MM.1S (cell line): Measurements from ENCODE around the gene XRN1.
"Not testable (repeated sequence)": the region's sequence is repeated elsewhere in the genome, so short reads cannot be mapped to it uniquely, and the experiment has no call there.

ENCODE experiments used
- DNase-seq: peaks from one replicate; pipeline ENCODE4 v3.0.0-alpha.2; 2015
- H2AFZ ChIP-seq: fragments of 300-600 bp; sonication (generic); 2 replicates; pipeline ENCODE4 v1.6.0; 2016; ENCODE audit warnings: antibody characterized with exemption, low read length
- H3F3A ChIP-seq: fragments of 300-600 bp; sonication (generic); 2 replicates; pipeline ENCODE4 v1.6.1; 2016; ENCODE audit warnings: mild to moderate bottlenecking, antibody characterized with exemption, low read length, moderate library complexity, mixed read lengths; ENCODE audit not compliant: insufficient read depth
- H3K27ac ChIP-seq: fragments of 300-600 bp; sonication (generic); 2 replicates; pipeline ENCODE4 v1.5.1; 2016; ENCODE audit warnings: mild to moderate bottlenecking, low read length
- H3K27me3 ChIP-seq: fragments of 300-600 bp; sonication (generic); replicated peaks from 2 replicates; pipeline ENCODE4 v1.6.0; 2016; ENCODE audit warnings: low read length; ENCODE audit not compliant: insufficient read depth
- H3K36me3 ChIP-seq: fragments of 300-600 bp; sonication (generic); replicated peaks from 2 replicates; pipeline ENCODE4 v1.6.1; 2016; ENCODE audit warnings: mild to moderate bottlenecking, low read length, mixed read lengths; ENCODE audit not compliant: insufficient read depth
- H3K4me1 ChIP-seq: fragments of 300-600 bp; sonication (generic); 2 replicates; pipeline ENCODE4 v1.6.1; 2016; ENCODE audit warnings: low read length, mixed read lengths
- H3K4me2 ChIP-seq: fragments of 300-600 bp; sonication (generic); 2 replicates; pipeline ENCODE4 v1.6.0; 2016; ENCODE audit warnings: low read depth, low read length
- H3K4me3 ChIP-seq: fragments of 300-600 bp; sonication (generic); 2 replicates; pipeline ENCODE4 v1.5.1; 2016; ENCODE audit warnings: low read length, mixed read lengths
- H3K79me2 ChIP-seq: fragments of 300-600 bp; sonication (generic); 2 replicates; pipeline ENCODE4 v1.6.1; 2016; ENCODE audit warnings: mixed run types, low read length, mixed read lengths
- H3K9ac ChIP-seq: fragments of 300-600 bp; sonication (generic); 2 replicates; pipeline ENCODE4 v1.6.1; 2016; ENCODE audit warnings: low read length, mixed read lengths
- H3K9me2 ChIP-seq: fragments of 300-600 bp; sonication (generic); replicated peaks from 2 replicates; pipeline ENCODE4 v1.6.1; 2016; ENCODE audit warnings: mild to moderate bottlenecking, low read length, mixed read lengths; ENCODE audit not compliant: insufficient read depth
- H3K9me3 ChIP-seq: fragments of 300-600 bp; sonication (generic); replicated peaks from 2 replicates; pipeline ENCODE4 v1.6.1; 2016; ENCODE audit warnings: mild to moderate bottlenecking, low read length, mixed read lengths; ENCODE audit not compliant: insufficient read depth
- H4K20me1 ChIP-seq: fragments of 300-600 bp; sonication (generic); 2 replicates; pipeline ENCODE4 v1.6.1; 2016; ENCODE audit warnings: mild to moderate bottlenecking, low read length, moderate library complexity, mixed read lengths; ENCODE audit not compliant: insufficient read depth
- EZH2 ChIP-seq: fragments of 300-600 bp; sonication (generic); optimal IDR thresholded peaks from 2 replicates; pipeline ENCODE3; 2017; ENCODE audit warnings: low read depth, mild to moderate bottlenecking, antibody characterized with exemption, low read length, mixed read lengths
- EZH2phosphoT487 ChIP-seq: fragments of 300-600 bp; sonication (generic); IDR thresholded peaks from 2 replicates; pipeline ENCODE4 v1.6.1; 2018; ENCODE audit warnings: antibody characterized with exemption, low read length
- TF ChIP-seq, protein P1 (sequence below): fragments of 300-600 bp; sonication (generic); IDR thresholded peaks from 2 replicates; pipeline ENCODE4 v1.5.1; 2016; ENCODE audit warnings: antibody characterized with exemption, low read length, mixed read lengths

Gene XRN1

DNA sequence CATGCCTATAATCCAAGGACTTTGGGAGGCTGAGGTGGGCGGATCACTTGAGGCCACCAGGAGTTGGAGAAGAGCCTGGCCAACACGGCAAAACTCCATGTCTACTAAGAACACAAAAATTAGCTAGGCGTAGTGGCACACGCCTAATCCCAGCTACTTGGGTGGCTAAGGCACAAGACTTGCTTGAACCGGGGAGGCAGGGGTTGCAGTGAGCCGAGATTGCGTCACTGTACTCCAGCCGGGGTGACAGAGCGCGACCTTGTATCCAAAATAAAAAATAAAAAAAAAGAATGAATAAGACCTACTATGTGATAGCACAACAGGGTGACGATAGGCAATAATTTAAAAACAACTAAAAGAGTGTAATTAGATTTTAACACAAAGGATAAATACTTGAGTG, 3.5 kb downstream of the XRN1 start:
- DNase-seq, result no peak
- peaks cover 28% of the 10 kb centered on the region for H3F3A ChIP-seq
- peaks cover 8% of the 10 kb centered on the region; the same call in 1 of the 2 replicates for H3K4me1 ChIP-seq
- H3K36me3 ChIP-seq, result no peaks in the 10 kb centered on the region
- H3K4me2 ChIP-seq, result no peak overlapping the region
- no peaks in the 10 kb centered on the region; the same call in 1 of the 2 replicates for H4K20me1 ChIP-seq
- H3K4me3 ChIP-seq, result no peak overlapping the region
- no peak overlapping the region for H2AFZ ChIP-seq
- no peak overlapping the region for H3K27ac ChIP-seq
- no peaks in the 10 kb centered on the region for H3K27me3 ChIP-seq
- no peak for TF ChIP-seq EZH2
- TF ChIP-seq EZH2phosphoT487, result no peak
- H3K9me3 ChIP-seq, result no peaks in the 10 kb centered on the region
- H3K79me2 ChIP-seq, result peaks cover 84% of the 10 kb centered on the region
- H3K9me2 ChIP-seq, result no peaks in the 10 kb centered on the region
- H3K9ac ChIP-seq, result no peak overlapping the region

DNA sequence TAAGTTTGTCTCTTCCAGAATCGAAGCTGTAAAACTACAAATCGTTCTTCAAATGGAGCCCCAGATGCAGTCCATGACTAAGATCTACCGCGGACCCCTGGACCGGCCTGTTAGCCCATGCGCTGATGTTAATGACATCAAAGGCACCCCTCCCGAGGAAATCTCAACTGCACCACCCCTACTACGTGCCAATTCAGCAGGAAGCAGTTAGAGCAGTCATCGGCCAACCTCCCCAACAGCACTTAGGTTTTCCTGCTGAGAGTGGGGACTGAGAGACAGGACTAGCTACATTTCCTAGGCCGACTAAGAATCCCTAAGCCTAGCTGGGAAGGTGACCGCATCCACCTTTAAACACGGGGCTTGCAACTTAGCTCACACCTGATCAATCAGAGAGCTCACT, 4.8 kb downstream of the XRN1 start:
- Histone ChIP-seq H3F3A (peaks cover 21% of the 10 kb centered on the region), H3K79me2 (peaks cover 95% of the 10 kb centered on the region)
- not testable (repeated sequence) for H3K9ac ChIP-seq, H4K20me1 ChIP-seq, H3K9me2 ChIP-seq, H3K36me3 ChIP-seq, H3K4me2 ChIP-seq, DNase-seq, H3K4me3 ChIP-seq, H3K9me3 ChIP-seq, H3K27me3 ChIP-seq, H3K27ac ChIP-seq, H3K4me1 ChIP-seq, H2AFZ ChIP-seq

DNA sequence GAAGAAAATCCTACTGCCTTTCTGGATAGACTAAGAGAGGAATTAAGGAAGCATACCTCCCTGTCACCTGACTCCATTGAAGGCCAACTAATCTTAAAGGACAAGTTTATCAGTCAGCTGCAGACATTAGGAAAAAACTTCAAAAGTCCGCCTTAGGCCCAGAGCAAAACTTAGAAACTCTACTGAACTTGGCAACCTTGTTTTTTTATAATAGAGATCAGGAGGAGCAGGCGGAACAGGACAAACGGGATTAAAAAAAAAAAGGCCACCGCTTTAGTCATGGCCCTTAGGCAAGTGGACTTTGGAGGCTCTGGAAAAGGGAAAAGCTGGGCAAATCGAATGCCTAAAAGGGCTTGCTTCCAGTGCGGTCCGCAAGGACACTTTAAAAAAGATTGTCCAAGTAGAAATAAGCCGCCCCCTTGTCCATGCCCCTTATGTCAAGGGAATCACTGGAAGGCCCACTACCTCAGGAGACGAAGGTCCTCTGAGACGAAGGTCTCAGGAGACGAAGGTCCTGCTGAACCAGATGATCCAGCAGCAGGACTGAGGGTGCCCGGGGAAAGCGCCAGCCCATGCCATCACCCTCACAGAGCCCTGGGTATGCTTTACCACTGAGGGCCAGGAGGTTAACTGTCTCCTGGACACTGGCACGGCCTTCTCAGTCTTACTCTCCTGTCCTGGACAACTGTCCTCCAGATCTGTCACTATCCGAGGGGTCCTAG, 8.2 kb downstream of the XRN1 start:
- not testable (repeated sequence) for H3F3A ChIP-seq, H3K27me3 ChIP-seq, H3K4me1 ChIP-seq, H3K9me3 ChIP-seq, H3K9ac ChIP-seq, H3K9me2 ChIP-seq, H3K27ac ChIP-seq, H3K4me3 ChIP-seq, H2AFZ ChIP-seq, DNase-seq, H3K36me3 ChIP-seq, H3K4me2 ChIP-seq
- Histone ChIP-seq H4K20me1 (peaks cover 10% of the 10 kb centered on the region; the same call in 1 of the 2 replicates), H3K79me2 (peaks cover 96% of the 10 kb centered on the region)

DNA sequence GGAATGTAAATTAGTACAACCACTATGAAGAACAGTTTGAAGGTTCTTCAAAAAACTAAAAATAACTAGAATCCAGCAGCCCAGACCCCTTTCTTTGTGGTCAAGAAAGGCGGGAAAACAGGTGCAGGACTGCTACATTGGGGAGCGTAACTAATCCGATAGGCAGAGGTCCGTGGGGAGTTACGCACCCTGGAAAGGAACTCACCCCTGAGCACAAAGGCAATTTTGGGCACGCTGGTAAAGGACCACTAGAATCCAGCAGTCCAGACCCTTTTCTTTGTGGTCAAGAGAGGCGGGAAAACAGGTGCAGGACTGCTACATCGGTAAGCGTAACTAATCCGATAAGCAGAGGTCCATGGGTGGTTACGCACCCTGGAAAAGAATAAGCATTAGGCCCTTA, 9.7 kb downstream of the XRN1 start:
- H3K9ac ChIP-seq, H3K4me2 ChIP-seq, H3K9me3 ChIP-seq, DNase-seq, H2AFZ ChIP-seq, H3K9me2 ChIP-seq, H3K27me3 ChIP-seq, H3F3A ChIP-seq, H3K36me3 ChIP-seq, H3K4me3 ChIP-seq, H3K27ac ChIP-seq, H3K4me1 ChIP-seq: not testable (repeated sequence)
- H4K20me1 ChIP-seq, result peaks cover 10% of the 10 kb centered on the region; the same call in 1 of the 2 replicates
- H3K79me2 ChIP-seq, result peaks cover 95% of the 10 kb centered on the region

DNA sequence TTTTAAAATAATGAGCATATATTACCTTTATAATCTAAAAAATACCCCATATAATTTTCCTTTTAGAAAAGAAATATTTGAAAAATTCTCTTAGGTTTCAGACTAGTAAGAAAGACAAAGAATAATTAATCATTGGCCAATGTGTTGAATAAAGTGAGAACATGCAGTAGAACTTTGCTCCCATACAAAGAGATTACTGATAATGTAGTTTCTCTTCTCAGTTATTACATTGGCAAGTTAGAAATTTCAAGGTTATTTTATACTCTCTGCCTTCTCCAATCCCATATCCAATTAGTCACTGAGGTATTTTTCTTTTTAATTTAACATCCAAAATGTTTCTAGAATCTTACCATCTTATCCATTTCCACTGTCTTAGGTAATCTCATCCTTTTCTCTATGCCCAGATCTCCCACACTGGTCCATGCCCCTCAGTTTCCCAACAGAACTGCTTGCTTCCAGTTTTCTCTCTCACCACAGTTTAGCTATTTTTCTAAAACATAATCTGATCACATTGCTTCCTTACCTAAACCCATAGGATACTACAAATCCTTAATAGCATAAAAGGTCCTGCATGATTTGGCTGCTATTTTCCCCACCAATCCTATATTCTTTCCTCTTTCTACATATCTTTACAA, 10.8 kb downstream of the XRN1 start:
- Histone ChIP-seq H3K27ac (no peak overlapping the region), H3K79me2 (peaks cover 95% of the 10 kb centered on the region), H4K20me1 (peaks cover 10% of the 10 kb centered on the region; the same call in 1 of the 2 replicates), H3K4me2 (no peak overlapping the region), H3F3A (no peaks in the 10 kb centered on the region), H3K9ac (no peak overlapping the region), H3K4me1 (no peaks in the 10 kb centered on the region), H3K9me2 (no peaks in the 10 kb centered on the region), H3K36me3 (peaks cover 2% of the 10 kb centered on the region; the same call in 1 of the 2 replicates), H3K27me3 (no peaks in the 10 kb centered on the region), H3K4me3 (no peak overlapping the region), H3K9me3 (no peaks in the 10 kb centered on the region), H2AFZ (no peak overlapping the region)
- no peak for DNase-seq
- TF ChIP-seq EZH2 (no peak), EZH2phosphoT487 (no peak)
- TF ChIP-seq, protein P1, sequence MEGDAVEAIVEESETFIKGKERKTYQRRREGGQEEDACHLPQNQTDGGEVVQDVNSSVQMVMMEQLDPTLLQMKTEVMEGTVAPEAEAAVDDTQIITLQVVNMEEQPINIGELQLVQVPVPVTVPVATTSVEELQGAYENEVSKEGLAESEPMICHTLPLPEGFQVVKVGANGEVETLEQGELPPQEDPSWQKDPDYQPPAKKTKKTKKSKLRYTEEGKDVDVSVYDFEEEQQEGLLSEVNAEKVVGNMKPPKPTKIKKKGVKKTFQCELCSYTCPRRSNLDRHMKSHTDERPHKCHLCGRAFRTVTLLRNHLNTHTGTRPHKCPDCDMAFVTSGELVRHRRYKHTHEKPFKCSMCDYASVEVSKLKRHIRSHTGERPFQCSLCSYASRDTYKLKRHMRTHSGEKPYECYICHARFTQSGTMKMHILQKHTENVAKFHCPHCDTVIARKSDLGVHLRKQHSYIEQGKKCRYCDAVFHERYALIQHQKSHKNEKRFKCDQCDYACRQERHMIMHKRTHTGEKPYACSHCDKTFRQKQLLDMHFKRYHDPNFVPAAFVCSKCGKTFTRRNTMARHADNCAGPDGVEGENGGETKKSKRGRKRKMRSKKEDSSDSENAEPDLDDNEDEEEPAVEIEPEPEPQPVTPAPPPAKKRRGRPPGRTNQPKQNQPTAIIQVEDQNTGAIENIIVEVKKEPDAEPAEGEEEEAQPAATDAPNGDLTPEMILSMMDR, result no peak
